Stimulated activated CD8-positive, alpha-beta memory T cell treated with anti-CD3 and anti-CD28 coated beads, Interleukin-15, amount 100 ng/mL, for 48 hours (primary cell): ENCODE measurements around the gene CCDC117.

Experiments used
- DNase-seq, 2 donors: peaks; one replicate each; pipeline ENCODE4 v3.0.0-alpha.2; 2020; ENCODE audit warnings: low read depth in 2 of 2

CCDC117 gene

DNA sequence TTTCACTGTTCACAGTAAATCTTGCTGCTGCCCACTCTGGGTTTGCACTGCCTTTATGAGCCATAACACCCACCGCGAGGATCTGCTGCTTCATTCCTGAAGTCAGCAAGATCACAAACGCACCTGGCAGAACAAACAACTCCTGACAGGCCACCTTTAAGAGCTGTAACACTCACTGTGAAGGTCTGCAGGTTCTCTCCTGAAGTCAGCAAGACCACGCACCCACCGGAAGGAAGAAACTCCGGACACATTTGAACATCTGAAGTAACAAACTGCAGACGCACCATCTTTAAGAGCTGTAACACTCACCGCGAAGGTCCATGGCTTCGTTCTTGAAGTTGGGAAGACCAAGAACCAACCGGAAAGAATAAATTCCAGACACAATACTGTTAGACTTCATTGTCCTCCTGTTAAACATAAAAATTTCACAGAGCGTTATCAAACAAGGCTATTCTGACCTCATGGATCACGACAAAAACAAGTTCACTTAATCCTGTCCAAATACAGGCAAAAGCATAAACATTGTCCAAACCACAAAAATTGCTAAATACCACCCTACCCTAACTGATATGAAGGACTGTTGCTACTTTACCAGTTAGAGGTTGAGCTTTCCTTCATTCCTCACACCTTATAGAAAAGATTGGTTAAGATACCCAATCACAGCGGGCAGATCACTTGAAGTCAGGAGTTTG lies 3.0 kb upstream of the CCDC117 start:
- no peak for DNase-seq

DNA sequence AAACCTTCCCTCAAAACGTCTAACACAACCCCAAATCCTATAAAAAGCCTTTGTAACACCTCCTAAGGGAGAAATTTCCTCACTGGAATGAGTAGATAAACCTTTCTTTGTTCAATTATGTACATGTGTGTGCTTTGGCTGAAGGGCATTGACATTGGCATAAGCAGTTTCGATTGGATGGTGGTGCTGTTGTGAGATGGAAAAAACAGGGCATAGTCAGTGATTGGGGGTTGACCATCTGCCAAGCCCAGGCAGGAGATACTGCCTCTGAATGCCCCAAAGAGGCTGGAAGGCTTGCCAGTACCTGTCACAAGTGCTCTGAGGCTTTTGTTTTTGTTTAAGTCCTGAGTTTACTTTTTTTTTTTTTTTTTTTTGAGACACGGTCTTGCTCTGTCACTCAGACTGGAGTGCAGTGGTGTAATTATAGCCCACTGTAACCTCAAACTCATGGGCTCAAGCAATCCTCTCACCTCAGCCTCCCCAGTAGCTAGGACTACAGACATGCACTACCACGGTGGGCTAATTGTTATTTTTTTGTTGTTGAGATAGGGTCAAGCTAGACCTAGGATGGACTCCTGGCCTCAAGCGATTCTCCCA lies 1.2 kb upstream of the CCDC117 start:
- no peak for DNase-seq

DNA sequence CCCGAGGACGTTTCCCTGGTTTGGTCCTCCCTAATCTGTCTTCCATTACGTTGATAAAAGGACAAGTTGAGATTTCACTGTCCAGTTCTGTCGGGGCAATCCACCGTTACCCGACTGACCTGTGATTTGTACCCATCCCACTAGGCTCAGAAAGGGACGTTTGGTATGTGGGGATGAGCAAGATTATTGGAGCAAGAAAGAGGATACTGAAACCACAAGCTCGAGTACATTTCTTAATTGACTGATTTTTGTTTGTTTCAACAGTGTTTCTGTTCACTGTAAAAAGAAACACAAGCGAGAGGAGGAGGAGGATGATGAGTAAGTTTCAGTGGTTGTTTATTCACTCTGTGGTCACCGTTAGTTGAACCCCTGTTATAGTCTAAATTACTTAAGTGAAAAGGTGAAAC lies 969 bp downstream of the CCDC117 start:
- DNase-seq = no peak

DNA sequence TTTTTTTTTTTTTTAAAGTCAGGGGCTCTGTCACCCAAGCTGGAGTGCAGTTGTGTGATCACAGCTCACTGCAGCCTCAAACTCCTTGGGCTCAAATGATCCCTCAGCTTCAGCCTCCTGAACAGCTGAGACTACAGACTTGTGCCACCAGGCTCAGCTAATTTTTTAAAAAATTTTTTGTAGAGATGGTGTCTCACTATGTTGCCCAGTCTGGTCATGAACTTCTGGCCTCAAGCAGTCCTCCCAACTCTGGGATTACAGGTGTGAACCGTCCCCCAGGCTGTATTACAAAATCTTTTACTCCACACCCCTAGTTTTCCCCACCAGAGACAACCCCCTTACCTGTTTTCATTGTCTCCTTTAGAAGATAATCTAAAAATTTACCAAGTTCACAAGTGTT lies 1.9 kb downstream of the CCDC117 start:
- no peak for DNase-seq

DNA sequence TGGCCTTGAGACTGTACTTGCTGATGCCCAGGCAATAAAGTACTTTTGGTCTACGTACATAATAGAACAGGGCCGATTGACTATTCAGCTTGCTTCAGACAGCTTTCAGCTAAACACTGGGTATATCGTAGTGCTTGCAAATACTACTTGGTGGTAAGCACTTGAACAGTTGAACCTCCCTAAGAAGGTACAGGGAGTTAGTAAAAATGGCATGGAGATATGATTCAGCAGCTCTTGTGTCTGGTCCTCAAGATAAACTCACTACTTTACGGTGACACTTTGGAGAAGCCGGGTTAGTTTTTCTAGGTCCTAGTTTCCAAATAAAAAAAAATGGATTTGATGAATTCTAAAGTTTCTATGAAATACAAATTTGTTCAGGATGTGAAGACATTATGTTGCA lies 7.3 kb downstream of the CCDC117 start:
- no peak for DNase-seq

DNA sequence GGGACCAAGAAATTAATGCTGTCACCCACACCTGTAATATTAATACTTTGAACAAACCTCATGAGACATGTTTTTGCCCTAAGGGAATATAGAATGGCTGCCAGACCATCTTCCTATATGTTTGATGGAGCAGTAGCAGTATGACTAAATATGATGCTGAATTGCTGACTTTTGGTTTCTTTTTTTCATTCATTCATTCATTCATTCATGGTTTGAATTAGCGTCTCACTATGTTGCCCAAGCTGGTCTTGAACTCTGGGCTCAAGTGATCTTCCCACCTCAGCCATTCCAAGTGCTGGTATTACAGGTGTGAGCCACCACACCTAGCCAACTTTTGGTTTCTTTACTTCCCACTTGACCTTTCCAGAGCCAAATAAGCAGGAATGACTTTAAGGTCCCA lies 7.8 kb downstream of the CCDC117 start:
- no peak for DNase-seq

DNA sequence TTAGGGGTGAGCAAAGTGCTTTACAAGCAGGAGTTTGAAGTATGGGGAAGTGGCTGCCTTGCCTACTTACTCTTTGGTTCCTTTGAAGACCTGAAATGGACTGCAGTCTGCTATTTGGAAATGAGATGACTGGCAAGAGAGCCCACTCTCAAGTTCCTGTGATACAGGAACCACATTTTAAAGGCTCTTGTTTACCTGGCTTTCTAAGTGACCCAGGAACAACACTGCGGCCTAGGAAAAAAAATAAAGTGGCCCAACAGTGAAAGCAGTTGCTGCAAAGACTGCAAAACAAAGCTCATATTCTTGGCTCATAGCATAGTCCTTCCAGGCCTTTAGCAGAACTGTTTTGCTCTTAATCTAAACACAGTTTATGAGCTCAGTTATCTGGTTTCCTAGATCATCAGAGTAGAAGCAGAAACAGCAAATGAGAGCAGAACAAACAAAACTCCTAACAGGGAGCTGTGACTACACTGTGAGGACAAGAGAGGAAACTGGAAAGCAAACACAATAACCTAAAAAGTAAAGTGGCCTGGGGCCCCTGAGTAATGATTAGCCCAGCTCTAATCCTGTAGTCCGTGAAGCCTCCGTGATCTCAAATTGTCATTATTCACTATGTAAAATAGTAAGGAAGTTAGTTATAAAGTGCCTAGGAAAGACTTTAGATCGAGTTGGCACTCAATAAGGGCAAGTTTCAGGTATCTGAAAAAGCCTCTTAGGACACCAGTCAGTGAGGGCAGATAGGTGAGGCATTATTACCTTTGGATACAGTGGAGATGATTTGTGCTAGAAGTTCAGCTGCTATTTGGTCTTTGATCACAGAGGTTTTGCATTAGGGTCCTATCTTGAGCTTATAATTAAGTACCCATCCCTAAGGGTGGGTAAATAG lies 11.5 kb downstream of the CCDC117 start:
- no peak for DNase-seq

DNA sequence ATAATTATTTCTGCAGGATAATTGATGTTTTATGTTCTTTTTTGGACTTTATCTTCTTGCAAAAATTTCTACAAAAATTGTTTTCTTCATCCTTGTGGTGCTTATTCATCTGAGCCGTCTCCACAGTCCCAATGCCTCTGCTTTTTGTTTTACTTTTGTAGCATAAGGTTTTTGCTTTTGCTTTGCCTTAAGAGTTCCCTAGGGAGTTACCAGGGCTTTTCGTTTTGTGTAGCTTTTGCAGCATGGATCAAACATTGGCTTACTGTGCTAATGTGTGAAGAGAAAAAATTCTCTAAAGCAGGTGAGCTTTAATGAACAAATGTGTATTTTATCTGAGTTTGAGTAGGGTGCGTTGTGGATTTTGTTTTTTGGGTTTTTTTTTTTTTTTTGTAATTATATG lies 16.1 kb downstream of the CCDC117 start:
- DNase-seq = no peak

DNA sequence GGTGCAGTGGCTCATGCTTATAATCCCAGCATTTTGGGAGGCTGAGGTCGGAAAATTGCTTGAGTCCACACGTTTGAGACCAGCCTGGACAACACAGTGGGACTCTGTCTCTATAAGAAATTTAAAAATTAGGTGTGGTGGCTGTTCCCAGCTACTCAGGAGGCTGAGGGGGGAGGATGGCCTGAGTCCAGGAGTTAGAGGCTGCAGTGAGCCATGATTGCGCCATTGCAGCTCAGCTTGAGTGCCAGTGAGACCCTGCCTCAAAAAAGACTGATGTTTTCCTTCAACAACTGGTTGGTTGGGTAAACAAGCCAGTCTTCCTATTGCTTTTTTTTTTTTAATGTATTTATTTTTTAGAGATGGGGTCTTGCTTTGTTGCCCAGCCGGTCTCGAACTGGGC lies 18.6 kb downstream of the CCDC117 start:
- DNase-seq = no peak

DNA sequence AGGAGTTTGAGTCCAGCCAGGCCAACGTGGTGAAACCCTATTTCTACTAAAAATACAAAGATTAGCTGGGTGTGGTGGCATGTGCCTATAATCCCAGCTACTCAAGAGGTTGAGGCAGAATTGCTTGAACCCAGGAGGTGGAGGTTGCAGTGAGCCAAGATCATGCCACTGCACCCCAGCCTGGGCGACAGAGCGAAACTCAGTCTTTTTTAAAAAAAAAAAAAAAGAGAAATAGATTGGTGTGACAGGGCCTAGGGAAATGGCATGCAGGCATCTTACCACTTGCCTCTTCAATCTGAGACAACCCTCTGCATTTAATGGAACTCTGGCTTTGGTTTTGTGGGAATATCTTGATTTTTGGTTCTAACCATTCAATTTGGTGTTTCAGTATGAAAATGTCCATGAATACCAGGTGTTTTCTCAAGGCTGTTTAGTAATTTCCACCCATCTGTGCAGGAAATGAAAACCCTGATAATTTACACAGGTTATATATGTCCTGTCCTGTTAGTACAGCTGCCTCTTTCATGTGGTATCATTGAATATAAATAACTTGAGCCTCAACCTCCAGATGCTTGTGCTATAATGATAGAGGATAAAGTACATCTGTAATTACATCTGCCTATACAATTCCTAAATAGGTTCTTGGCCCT lies 19.5 kb downstream of the CCDC117 start:
- no peak for DNase-seq

DNA sequence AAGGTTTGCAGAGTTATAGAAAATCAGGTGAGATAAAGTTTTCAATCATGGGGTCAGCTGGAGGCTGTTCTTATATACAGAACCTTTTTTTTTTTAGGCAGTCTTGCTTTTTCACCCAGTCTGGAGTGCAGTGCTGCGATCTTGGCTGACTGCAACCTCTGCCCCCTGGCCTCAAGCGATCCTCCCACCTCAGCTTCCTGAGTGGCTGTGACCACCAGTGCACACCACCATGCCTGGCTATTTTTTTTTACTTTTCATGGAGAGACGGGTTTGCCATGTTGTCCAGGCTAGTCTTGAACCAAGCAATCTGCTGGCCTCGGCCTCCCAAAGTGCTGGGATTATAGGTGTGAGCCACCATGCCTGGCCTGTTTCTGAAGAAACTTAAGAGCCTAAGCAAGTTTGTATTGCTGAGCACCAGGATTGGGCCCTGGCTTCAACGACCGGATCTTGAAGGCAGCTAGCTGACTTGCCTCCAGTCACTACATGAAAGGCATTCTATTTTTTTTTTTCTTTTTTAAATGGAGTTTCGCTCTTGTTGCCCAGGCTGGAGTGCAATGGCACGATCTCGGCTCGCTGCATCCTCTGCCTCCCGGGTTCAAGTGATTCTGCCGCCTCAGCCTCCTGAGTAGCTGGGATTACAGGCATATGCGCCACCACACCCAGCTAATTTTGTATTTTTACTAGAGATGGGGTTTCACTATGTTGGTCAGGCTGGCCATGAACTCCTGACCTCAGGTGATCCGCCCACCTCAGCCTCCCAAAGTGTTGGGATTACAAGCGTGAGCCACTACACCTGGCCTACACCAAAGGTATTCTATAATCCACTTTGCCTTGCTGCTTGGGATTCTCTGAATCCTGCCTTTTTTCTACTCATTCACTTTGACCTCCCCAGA lies 20.2 kb downstream of the CCDC117 start:
- no peak for DNase-seq

DNA sequence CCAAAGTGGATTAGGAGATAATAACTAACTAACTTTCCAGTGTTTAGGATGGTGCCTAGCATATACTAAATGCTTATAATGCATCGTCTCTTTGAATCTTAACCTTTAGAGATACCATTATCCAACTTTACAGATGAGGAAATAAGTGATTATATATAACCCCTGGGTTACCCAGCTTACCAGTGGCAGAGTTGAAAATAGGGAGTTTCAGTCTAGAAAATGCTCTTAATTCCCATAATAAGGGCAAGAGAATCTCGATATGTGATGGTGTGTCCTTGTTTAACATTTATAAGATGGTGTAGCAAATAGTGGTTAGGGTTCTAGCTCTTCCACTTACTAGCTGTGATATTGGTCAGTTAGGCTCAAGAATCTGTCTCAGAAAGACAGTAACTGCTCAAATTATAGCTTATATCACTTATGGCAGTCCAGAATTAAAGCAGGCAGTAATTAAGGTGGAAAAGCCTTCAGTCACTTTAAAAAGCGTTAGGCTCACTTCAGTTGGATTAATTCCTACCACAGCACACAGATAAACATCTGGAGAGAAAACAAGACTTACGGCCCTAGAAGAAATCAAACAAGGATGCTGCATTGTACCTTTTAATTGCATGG lies 21.6 kb downstream of the CCDC117 start:
- no peak for DNase-seq

DNA sequence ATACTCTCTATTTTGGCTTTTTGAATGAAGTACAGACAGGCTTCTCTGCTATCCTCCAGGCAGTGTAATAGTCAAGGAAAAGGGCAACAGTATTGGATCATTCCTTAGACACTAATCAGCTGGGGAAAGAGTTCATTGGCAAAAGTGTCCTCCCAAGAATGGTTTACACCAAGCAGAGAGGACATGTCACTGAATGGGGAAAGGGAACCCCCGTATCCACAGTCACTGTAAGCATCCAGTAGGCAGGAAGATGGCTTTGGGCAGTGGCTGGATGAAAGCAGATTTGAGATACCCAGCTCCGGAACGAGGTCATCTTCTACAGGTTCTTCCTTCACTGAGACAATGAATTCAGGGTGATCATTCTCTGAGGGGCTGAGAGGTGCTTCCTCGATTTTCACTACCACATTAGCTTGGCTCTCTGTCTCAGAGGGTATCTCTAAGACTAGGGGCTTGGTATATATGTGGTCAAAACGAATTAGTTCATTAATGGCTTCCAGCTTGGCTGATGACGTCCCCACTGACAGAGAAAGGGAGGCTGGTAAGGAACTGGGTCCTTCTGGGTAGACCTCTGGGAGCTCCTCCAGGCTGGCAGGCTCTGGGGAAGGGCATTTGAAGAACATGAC lies 22.7 kb downstream of the CCDC117 start:
- DNase-seq = no peak

DNA sequence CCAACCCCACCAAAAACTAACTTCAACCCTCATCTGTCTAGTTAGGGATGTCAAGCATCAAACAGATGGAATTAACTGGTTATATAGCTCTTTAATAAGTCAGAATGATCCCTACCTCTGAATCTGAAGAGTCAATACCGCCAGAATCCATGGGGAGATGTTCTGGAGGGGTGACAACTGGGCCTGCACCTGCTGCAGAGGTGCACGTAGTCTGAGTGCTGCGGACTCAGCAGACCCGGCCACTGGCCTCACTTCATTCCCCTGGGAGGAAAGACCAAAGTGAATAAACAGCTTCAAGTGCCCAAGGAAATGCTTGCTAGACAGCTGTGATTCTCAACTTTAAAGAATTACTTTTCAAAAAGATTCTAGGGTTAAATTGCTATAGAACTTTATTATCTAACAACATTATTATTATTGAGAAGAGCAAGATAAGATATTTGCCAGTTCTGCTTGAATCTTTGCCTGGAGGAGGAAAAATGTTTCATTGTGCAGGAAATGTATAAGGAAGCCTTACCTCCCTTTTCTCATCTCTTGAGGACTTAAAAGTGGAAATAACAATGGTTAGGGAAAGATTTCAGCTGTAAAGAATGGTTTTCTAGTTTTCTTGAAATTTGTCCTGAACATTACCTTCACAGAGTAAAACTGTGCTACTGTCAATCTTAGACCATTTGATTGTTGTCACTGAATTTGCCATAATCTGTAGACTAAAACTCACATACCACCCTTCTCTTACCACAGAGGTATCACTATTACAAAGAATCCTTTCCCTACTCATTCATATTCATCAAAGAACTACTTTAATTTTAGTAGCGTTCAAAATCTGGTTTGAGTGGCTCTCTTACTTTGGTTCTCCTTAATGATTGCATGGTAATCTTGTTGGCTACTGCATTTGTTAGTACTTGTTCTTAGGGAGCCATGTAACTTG lies 23.7 kb downstream of the CCDC117 start:
- DNase-seq = no peak

DNA sequence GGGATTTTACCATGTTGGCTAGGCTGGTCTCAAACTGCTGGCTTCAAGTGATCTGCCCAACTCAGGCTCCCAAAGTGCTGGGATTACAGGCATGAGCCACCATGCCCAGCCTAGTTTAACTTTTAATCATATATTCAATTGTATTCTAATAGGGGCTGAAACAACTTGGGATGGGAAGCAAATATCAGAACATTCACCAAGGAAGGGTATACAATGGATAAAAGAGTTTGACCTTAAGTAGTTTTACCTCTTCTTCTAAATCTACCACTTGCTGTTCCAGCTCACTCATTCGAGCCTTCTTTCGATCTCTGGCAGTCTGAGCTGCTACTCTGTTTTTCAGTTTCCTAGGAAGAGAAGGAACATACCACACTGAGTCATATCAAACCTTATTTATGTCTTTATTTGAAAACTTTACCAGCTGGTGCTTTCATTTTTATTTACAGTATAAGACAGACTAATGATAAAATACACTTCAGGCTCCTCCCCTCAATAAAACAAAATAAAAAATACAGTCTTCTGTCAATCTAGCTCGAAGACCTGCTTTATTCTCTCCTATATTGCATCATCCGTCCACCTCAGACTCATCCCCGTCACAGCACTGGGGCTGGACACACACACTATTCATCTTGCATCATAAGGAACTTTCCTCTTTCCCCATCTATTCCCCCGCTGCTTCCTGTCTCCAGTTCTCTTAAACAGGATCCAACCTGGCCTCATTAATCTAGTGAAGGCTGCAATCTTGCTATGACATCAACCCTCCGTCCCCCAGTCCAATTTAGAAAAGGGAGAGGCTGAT lies 26.5 kb downstream of the CCDC117 start:
- DNase-seq = no peak

DNA sequence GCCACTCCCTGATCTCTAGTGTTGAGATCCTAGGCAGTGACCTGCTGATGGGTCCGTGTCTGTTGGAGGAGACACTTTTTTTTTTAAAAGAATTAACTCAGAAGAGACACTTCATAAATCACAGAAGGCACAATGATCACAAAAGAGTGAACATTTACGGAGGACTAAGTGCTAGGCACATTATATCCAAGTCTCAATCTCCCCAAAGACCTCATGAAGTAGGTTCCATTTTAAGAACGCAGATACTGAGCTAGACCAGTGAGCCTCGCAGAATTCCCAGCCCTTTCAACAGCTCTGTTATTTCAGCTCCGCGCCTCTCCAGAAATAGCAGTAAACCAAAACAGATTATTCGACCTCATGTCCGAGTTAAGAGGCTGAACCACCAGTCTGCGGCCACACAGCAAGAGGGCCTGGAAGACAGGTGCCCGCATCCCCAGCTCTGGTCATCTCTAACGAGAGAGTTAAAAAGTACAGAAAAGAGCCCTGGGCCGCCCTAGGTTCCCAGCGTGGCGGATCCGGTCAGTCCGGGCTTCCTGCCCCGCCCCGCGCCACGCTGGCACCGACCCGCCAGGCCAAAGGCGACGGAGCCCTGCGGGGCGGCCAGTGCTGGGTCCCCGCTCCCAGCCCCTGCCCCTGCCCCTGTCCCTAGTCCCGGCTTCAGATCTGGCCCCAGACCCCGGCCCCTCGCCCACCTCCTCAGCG lies 27.3 kb downstream of the CCDC117 start:
- DNase-seq = no peak

DNA sequence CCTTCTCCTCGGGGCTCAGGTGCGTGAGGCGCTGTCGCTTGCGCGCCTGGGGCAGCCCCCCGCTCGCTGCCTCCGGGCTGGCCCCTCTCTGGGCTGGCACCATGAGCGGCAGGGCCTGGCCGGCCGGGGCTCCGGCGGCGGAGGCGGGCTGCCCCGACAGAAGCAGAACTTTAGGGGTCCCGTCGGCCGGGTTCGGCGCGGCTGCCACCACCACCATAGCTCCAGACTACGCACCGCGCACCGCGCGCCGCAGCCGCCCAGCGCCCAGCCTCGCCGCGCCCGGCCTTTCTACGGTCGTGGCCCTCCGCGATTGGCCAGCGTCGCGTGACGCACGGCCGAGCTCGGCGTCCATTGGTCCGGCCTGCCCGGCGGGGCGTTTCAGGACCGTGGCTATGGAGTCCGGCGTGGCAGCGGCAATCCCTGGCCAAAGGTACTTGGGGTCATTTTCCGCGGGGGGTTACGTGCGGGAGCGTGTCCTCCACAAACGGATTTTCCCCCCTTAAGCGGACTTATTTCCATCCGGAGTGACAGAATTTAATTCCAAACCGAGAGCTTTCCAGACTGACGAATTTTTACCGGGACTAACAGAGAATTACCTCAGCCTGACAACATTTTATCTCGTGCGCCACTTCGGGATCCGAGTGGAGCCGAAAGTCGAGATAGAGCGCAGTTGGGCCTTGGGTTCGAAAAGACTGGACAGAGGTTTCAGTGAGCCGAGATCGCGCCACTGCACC lies 28.0 kb downstream of the CCDC117 start, which contains the start of gene XBP1:
Gene XBP1 (minus strand): TSS at position 262 of the 734 bp plus-strand sequence.
- peak; percentile 83 to 85 for DNase-seq
